Stimulated activated CD4-positive, alpha-beta T cell treated with anti-CD3 and anti-CD28 coated beads, Interleukin-4, amount 100 ng/mL, for 1 hour (primary cell): ENCODE results near the gene BCAS3.

Experiments
- DNase-seq: peaks from one replicate; pipeline ENCODE4 v3.0.0-alpha.2; 2020

Gene BCAS3

GRCh38 chr17:61209525-61209924 is 531.9 kb downstream of the BCAS3 start:
- no peak for DNase-seq

GRCh38 chr17:61211236-61211635 is 533.6 kb downstream of the BCAS3 start:
- DNase-seq: no peak

- no peak for DNase-seq
Measured at GRCh38 chr17:61212655-61213054, 535.0 kb downstream of the BCAS3 start.

- DNase-seq: no peak
Measured at GRCh38 chr17:61214753-61215152, 537.1 kb downstream of the BCAS3 start.

- DNase-seq: no peak
Measured at GRCh38 chr17:61216066-61216465, 538.4 kb downstream of the BCAS3 start.

GRCh38 chr17:61217878-61218437 is 540.3 kb downstream of the BCAS3 start:
- no peak for DNase-seq

GRCh38 chr17:61218438-61218837 is 540.8 kb downstream of the BCAS3 start:
- DNase-seq: no peak

GRCh38 chr17:61219460-61219859 is 541.8 kb downstream of the BCAS3 start:
- DNase-seq: no peak

GRCh38 chr17:61221181-61221580 is 543.5 kb downstream of the BCAS3 start:
- no peak for DNase-seq

- DNase-seq: no peak
Measured at GRCh38 chr17:61221597-61222471, 544.2 kb downstream of the BCAS3 start.

GRCh38 chr17:61223725-61224124 is 546.1 kb downstream of the BCAS3 start:
- DNase-seq: no peak

GRCh38 chr17:61225178-61225882 is 547.7 kb downstream of the BCAS3 start:
- DNase-seq: no peak

GRCh38 chr17:61227866-61228265 is 550.2 kb downstream of the BCAS3 start:
- DNase-seq: no peak

GRCh38 chr17:61230461-61230860 is 552.8 kb downstream of the BCAS3 start:
- DNase-seq: no peak

- DNase-seq: no peak
Measured at GRCh38 chr17:61230972-61231820, 553.5 kb downstream of the BCAS3 start.

- DNase-seq: no peak
Measured at GRCh38 chr17:61232871-61233270, 555.2 kb downstream of the BCAS3 start.

GRCh38 chr17:61233991-61234750 is 556.5 kb downstream of the BCAS3 start:
- no peak for DNase-seq

GRCh38 chr17:61235001-61235826 is 557.6 kb downstream of the BCAS3 start:
- DNase-seq: no peak

- DNase-seq: no peak
Measured at GRCh38 chr17:61235827-61236197, 558.2 kb downstream of the BCAS3 start.

- DNase-seq: no peak
Measured at GRCh38 chr17:61237275-61237674, 559.6 kb downstream of the BCAS3 start.

GRCh38 chr17:61238455-61238933 is 560.8 kb downstream of the BCAS3 start:
- DNase-seq: no peak
